ENCODE measurements around the gene GABRA4.

GABRA4 gene

GRCh38 chr4:46977245-46977644 lies 16.1 kb downstream of the GABRA4 start:
- DNase-seq, result no peak

GRCh38 chr4:46975812-46976553 lies 17.4 kb downstream of the GABRA4 start:
- no peak for DNase-seq

GRCh38 chr4:46974891-46975543 lies 18.4 kb downstream of the GABRA4 start:
- no peak for DNase-seq

- no peak for DNase-seq
Observed at GRCh38 chr4:46968847-46969246, 24.5 kb downstream of the GABRA4 start.

- DNase-seq, result no peak
Observed at GRCh38 chr4:46967631-46968030, 25.8 kb downstream of the GABRA4 start.

DNA sequence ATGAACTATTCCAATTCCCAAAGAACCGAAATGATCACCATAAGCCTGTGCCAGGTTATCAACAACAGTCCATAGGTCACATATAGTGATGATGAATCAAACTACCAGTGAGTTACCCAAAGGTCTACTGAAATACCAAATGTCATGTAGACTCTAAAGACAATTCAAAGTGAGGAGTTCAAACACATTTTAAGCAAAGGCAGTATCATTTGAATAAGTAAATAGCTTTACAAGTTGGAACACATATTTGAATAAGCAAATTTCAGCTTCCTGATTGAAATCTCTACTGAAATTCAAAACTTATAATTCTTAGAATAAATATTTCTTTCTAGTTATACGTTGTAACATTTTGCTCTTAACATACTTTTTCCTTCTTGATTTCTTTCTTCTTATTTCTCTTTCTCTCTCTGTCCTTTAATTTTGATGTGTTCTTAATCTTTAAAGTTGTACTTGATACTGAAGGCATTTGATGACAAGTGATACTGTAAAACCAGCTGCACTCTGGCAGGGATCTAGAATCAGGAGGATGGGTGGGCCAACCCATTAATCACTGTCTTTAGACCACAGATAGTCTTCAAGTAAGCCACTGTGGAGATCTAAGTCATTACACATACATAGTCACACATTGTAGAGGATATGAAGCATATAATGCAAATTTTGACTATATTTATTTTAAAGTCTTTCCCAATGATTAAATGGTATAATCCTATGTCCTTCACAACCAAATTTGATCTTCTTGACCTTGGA lies 34.5 kb downstream of the GABRA4 start:
- no peak for DNase-seq

GRCh38 chr4:46956451-46956850 lies 36.9 kb downstream of the GABRA4 start:
- no peak for DNase-seq

GRCh38 chr4:46955601-46956000 lies 37.8 kb downstream of the GABRA4 start:
- no peak for DNase-seq

GRCh38 chr4:46954643-46955042 lies 38.7 kb downstream of the GABRA4 start:
- no peak for DNase-seq

- no peak for DNase-seq
Observed at GRCh38 chr4:46953564-46953963, 39.8 kb downstream of the GABRA4 start.

DNA sequence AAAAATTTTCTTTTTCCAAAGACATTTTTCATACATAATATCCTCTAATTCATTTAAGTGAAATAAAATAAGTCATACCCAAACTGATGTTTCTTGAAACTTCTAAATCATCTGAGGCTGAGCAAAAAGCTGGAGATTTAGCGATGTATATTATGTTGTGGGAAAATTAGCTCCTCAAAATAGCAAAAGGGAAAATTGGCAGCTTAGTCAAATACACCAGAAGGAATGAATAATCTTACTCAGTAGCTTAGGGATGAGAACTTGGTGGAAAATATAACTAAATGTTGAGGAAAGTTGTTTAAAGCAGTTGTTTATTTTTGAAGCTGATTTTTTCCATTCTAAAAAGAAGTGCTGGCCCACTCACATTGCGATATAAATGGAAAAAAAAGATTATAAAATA lies 40.9 kb downstream of the GABRA4 start:
- DNase-seq, result no peak

GRCh38 chr4:46950826-46951225 lies 42.6 kb downstream of the GABRA4 start:
- DNase-seq, result no peak

DNA sequence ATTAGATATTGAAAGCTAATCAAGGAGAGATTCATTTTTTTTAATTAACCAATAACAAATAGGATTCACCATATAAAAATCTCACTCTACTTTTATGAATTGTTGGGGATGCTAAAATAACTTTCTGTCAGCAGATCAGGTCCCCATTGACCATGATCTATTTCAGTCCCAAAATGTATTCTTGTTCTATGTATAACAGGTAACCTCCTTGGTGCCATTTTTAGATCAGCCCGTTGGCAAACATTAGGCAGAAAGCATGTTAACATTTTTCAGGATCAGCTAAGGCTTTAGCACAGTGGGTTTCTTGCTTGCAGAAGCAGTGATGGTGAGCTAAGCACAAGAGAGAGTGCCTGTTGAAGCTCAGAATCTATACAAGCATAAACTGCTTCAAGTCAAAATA lies 43.6 kb downstream of the GABRA4 start:
- no peak for DNase-seq

DNA sequence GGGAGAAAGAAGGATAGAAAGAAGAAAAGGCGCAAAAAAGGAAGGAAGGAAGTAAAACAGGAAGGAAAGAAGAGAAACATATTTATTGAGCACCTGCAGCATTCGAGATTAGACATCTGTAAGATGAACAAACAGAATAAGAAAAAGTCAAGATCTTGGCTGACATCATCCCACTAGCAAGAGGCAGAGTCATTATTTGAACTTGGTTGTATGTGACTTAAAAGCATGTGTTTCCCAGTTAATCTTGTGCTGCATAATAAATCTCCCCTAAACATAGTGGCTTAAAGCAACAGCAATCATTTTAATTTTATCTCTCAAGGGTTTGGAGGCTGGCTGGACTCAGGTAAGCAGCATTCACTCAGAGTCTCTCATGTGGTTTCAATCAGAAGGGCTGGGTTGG lies 45.8 kb downstream of the GABRA4 start:
- DNase-seq, result no peak

DNA sequence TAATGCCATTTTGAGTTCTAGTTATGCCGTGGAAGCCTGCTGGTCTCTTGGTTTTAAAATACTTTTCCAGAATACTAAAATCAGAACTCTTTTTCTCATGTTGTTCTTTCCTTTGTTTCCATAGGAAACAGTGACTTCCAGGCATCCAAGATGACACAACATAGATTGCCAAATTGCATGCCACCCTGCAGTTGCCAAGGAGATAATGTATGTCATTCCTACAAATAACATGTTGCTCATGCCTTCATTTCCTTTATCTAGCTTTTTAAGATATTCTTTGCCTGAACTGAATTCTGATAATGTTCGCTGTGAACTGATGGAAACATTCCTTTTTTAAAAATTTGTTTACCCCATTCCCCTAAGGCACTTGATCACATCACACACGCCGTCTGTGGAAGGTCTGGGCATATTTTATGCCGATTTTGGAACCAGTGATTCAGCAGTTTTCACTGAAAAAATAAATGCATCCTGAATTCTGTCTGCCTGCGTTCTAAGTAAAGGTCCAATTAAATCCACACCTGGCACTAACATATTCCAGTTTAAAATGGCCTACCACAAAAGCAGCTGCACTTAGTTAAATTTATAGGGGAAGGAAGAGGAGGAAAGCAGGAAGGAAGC lies 46.4 kb downstream of the GABRA4 start:
- no peak for DNase-seq

GRCh38 chr4:46945062-46945461 lies 48.3 kb downstream of the GABRA4 start:
- DNase-seq, result no peak

- no peak for DNase-seq
Observed at GRCh38 chr4:46944345-46944744, 49.0 kb downstream of the GABRA4 start.

GRCh38 chr4:46937493-46937892 lies 55.9 kb downstream of the GABRA4 start:
- no peak for DNase-seq

DNA sequence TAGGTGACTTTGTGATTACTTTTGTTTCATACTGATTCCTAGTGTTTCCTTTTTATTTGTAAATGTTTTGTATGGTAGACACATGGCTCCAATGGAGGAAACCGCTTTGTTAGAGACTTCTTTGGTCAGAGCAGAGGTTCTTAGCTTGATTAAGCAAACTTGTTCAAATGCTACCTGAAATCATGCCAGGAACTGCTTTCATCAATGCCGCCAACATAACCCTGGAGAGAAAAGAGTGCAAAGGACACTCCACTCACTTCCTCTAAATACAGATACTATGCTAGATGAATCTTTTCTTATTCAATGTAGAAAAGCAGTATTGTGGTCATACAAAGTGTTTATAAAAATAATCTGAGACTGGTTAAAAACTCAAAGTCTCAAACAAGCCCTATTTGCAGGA lies 58.7 kb downstream of the GABRA4 start:
- DNase-seq, result no peak

- no peak for DNase-seq
Observed at GRCh38 chr4:46933686-46934085, 59.7 kb downstream of the GABRA4 start.

- no peak for DNase-seq
Observed at GRCh38 chr4:46931981-46932380, 61.4 kb downstream of the GABRA4 start.

- DNase-seq, result no peak
Observed at GRCh38 chr4:46930891-46931290, 62.5 kb downstream of the GABRA4 start.

DNA sequence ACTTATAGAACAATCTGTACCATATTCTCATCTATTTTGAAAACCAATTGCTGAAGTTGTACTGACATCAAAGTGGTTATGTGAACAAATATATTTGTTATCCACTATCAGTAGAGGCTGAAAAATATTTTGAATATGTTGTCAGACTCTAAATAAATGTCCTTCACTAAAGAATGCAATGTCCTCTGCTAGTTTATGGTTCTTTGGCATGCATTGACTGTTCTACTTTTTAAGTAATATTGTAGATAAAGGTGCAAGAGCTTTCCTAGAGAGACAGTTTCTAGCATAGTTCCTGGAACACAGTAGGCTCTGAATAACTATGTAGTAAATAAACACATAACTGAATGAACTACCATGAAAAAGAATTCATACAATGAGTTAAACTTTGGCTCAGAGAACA lies 66.2 kb downstream of the GABRA4 start:
- DNase-seq, result no peak

All from NCI-H748 treated with DMSO at 0.1 percent for 48 hours (cell line).